Fibroblast of lung (primary cell): ENCODE measurements around the gene MRPS31.

ENCODE experiments used
- CTCF ChIP-seq, 2 donors: IDR thresholded peaks in 1 of 2; conservative IDR thresholded peaks in 1 of 2; 1 replicate in 1 of 2; 2 replicates in 1 of 2; pipeline ENCODE4 v1.5.1; 2011 to 2012; ENCODE audit warnings: low read length in 2 of 2, control low read depth in 1 of 2, inconsistent platforms in 1 of 2, low read depth in 1 of 2, mild to moderate bottlenecking in 1 of 2
- EZH2 ChIP-seq: IDR thresholded peaks from 2 replicates; pipeline ENCODE4 v1.5.1; 2012; ENCODE audit warnings: low read length, control low read depth, mild to moderate bottlenecking; ENCODE audit errors: missing control alignments

- TF ChIP-seq EZH2 (no peak), CTCF (conservative IDR thresholded peaks at IDR 0.05 in 1 of 2, IDR thresholded peaks at IDR 0.05 in 1 of 2; ENCODE audit: low read depth in 1 of 2, low read length in 2 of 2) (no peak)
Observed at GRCh38 chr13:40679480-40679985, 91.5 kb downstream of the MRPS31 start.
